ENCODE results near the gene MALSU1. TPM values are rescaled to one million over a fixed set of nuclear protein-coding genes. Genes with fewer than 3 reads are reported as not detected.
A peak's percentile ranks its signal among the peaks of the same experiment; 100 is the strongest.

MALSU1 gene
- total and polyA plus RNA-seq, 4 donors = 30.3 to 84.6 (median 40.5) TPM

DNA sequence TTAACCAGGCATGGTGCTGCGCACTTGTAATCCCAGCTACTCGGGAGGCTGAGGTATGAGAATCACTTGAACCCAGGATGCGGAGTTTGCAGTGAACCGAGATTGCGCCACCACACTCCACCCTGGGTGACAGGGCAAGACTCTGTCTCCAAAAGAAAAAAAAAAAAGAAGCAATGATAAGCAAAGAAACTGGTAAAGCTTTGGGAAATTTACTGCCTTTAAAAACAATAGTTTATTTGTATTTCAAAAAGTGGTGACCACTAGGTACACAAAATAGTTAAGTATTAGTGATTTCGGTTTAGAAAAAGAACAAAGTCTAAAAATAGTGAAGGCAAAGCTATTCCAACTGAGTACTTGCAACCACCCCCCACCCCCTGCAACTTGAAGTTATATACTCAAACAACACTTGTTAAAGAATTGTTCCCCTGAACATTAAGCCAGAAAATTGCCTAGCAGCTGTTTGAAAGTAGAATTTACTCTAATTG lies 37.7 kb downstream of the MALSU1 start:
- Histone ChIP-seq H3K4me1 (ENCODE audit: control insufficient read depth in 4 of 4, insufficient read depth in 4 of 4, low read length in 3 of 4) (peaks cover 12 to 64% (median 52%) of the 10 kb centered on the region in 4 donors), H3K4me3 (ENCODE audit: low read depth in 1 of 3, low read length in 3 of 3) (no peak overlapping the region), H3K27me3 (ENCODE audit: control insufficient read depth in 4 of 4, insufficient read depth in 4 of 4, low read length in 3 of 4) (no peaks in the 10 kb centered on the region), H3K9me3 (ENCODE audit: control insufficient read depth in 4 of 4, low read length in 3 of 4) (no peaks in the 10 kb centered on the region), H3K27ac (ENCODE audit: low read depth in 1 of 2, low read length in 2 of 2) (no peak overlapping the region), H3K36me3 (ENCODE audit: control insufficient read depth in 4 of 4, insufficient read depth in 3 of 4, low read depth in 1 of 4, low read length in 3 of 4) (no peaks in the 10 kb centered on the region), H3K9ac (ENCODE audit: low read depth in 1 of 2, low read length in 2 of 2) (no peak overlapping the region)
- DNase-seq (ENCODE audit: low spot score) = no peak
- WGBS = 54% methylated on average over 6 of the region's 6 CpGs
- TF ChIP-seq HNF4G (IDR thresholded peaks at IDR 0.05) (no peak), HNF4A (conservative IDR thresholded peaks at IDR 0.05) (peak in 1 of 2 donors; percentile 26)

DNA sequence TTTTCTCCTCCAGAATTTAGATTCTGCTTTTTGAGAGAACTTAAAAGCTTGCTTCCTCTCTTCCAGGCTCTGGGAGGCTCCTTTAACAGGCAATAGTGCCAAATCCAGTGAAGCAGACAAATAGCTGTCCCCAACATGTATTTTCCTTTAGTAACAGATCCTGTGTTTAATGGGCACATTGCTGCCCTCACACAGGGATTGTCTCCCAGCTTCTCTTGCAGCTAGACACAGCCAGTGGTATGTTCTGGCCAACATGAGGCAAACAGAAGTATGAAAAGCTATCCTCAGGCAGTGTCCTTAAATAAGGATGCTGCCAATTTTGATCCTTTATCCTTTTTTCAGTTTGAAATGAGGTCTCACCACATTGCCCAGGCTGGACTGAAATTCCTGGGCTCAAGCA lies 38.2 kb downstream of the MALSU1 start:
- Histone ChIP-seq H3K36me3 (ENCODE audit: control insufficient read depth in 4 of 4, insufficient read depth in 3 of 4, low read depth in 1 of 4, low read length in 3 of 4) (no peaks in the 10 kb centered on the region), H3K9me3 (ENCODE audit: control insufficient read depth in 4 of 4, low read length in 3 of 4) (no peaks in the 10 kb centered on the region), H3K27me3 (ENCODE audit: control insufficient read depth in 4 of 4, insufficient read depth in 4 of 4, low read length in 3 of 4) (no peaks in the 10 kb centered on the region), H3K4me1 (ENCODE audit: control insufficient read depth in 4 of 4, insufficient read depth in 4 of 4, low read length in 3 of 4) (peaks cover 12 to 60% (median 52%) of the 10 kb centered on the region in 4 donors), H3K4me3 (ENCODE audit: low read depth in 1 of 3, low read length in 3 of 3) (no peak overlapping the region), H3K27ac (ENCODE audit: low read depth in 1 of 2, low read length in 2 of 2) (no peak overlapping the region), H3K9ac (ENCODE audit: low read depth in 1 of 2, low read length in 2 of 2) (no peak overlapping the region)
- no peak for DNase-seq (ENCODE audit: low spot score)
- no peak for TF ChIP-seq GABPA (IDR thresholded peaks at IDR 0.05 in 1 of 2, conservative IDR thresholded peaks at IDR 0.05 in 1 of 2)
- no peak for TF ChIP-seq YY1 (IDR thresholded peaks at IDR 0.05)
- no peak for TF ChIP-seq TAF1 (conservative IDR thresholded peaks at IDR 0.05)
- TF ChIP-seq RXRA (IDR thresholded peaks at IDR 0.05) = no peak
- no peak for TF ChIP-seq FOXA1 (IDR thresholded peaks at IDR 0.05)
- no peak for TF ChIP-seq FOXA2 (IDR thresholded peaks at IDR 0.05)
- TF ChIP-seq, protein P1, sequence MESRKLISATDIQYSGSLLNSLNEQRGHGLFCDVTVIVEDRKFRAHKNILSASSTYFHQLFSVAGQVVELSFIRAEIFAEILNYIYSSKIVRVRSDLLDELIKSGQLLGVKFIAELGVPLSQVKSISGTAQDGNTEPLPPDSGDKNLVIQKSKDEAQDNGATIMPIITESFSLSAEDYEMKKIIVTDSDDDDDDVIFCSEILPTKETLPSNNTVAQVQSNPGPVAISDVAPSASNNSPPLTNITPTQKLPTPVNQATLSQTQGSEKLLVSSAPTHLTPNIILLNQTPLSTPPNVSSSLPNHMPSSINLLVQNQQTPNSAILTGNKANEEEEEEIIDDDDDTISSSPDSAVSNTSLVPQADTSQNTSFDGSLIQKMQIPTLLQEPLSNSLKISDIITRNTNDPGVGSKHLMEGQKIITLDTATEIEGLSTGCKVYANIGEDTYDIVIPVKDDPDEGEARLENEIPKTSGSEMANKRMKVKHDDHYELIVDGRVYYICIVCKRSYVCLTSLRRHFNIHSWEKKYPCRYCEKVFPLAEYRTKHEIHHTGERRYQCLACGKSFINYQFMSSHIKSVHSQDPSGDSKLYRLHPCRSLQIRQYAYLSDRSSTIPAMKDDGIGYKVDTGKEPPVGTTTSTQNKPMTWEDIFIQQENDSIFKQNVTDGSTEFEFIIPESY (IDR thresholded peaks at IDR 0.05) = no peak
- TF ChIP-seq, protein P2, sequence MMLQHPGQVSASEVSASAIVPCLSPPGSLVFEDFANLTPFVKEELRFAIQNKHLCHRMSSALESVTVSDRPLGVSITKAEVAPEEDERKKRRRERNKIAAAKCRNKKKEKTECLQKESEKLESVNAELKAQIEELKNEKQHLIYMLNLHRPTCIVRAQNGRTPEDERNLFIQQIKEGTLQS (IDR thresholded peaks at IDR 0.05) = no peak
- TF ChIP-seq RAD21 (IDR thresholded peaks at IDR 0.05) = no peak
- no peak for TF ChIP-seq EGR1 (IDR thresholded peaks at IDR 0.05; ENCODE audit: low read depth in 2 of 2)
- TF ChIP-seq SP1 (IDR thresholded peaks at IDR 0.05) = no peak
- TF ChIP-seq, protein P3, sequence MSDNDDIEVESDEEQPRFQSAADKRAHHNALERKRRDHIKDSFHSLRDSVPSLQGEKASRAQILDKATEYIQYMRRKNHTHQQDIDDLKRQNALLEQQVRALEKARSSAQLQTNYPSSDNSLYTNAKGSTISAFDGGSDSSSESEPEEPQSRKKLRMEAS (IDR thresholded peaks at IDR 0.05) = no peak
- TF ChIP-seq, protein P4, sequence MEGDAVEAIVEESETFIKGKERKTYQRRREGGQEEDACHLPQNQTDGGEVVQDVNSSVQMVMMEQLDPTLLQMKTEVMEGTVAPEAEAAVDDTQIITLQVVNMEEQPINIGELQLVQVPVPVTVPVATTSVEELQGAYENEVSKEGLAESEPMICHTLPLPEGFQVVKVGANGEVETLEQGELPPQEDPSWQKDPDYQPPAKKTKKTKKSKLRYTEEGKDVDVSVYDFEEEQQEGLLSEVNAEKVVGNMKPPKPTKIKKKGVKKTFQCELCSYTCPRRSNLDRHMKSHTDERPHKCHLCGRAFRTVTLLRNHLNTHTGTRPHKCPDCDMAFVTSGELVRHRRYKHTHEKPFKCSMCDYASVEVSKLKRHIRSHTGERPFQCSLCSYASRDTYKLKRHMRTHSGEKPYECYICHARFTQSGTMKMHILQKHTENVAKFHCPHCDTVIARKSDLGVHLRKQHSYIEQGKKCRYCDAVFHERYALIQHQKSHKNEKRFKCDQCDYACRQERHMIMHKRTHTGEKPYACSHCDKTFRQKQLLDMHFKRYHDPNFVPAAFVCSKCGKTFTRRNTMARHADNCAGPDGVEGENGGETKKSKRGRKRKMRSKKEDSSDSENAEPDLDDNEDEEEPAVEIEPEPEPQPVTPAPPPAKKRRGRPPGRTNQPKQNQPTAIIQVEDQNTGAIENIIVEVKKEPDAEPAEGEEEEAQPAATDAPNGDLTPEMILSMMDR (IDR thresholded peaks at IDR 0.05; ENCODE audit: low read depth, low read length, missing input control) = no peak
- TF ChIP-seq JUND (IDR thresholded peaks at IDR 0.05) = no peak
- TF ChIP-seq NR2F2 (IDR thresholded peaks at IDR 0.05) = no peak
- no peak for TF ChIP-seq HNF4A (conservative IDR thresholded peaks at IDR 0.05)
- no peak for TF ChIP-seq HNF4G (IDR thresholded peaks at IDR 0.05)
- TF ChIP-seq, protein P5, sequence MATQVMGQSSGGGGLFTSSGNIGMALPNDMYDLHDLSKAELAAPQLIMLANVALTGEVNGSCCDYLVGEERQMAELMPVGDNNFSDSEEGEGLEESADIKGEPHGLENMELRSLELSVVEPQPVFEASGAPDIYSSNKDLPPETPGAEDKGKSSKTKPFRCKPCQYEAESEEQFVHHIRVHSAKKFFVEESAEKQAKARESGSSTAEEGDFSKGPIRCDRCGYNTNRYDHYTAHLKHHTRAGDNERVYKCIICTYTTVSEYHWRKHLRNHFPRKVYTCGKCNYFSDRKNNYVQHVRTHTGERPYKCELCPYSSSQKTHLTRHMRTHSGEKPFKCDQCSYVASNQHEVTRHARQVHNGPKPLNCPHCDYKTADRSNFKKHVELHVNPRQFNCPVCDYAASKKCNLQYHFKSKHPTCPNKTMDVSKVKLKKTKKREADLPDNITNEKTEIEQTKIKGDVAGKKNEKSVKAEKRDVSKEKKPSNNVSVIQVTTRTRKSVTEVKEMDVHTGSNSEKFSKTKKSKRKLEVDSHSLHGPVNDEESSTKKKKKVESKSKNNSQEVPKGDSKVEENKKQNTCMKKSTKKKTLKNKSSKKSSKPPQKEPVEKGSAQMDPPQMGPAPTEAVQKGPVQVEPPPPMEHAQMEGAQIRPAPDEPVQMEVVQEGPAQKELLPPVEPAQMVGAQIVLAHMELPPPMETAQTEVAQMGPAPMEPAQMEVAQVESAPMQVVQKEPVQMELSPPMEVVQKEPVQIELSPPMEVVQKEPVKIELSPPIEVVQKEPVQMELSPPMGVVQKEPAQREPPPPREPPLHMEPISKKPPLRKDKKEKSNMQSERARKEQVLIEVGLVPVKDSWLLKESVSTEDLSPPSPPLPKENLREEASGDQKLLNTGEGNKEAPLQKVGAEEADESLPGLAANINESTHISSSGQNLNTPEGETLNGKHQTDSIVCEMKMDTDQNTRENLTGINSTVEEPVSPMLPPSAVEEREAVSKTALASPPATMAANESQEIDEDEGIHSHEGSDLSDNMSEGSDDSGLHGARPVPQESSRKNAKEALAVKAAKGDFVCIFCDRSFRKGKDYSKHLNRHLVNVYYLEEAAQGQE (IDR thresholded peaks at IDR 0.05) = no peak

All from liver (tissue), 9 donors.